Fibroblast of peridontal ligament (primary cell): ENCODE measurements around the gene CDK1.
A peak's percentile ranks its signal among the peaks of the same experiment; 100 is the strongest.

Experiments
- DNase-seq: peaks from one replicate; pipeline ENCODE4 v3.0.0-alpha.2; 2010; ENCODE audit errors: extremely low read depth

CDK1 gene

GRCh38 chr10:60778214-60778970, at the start of gene CDK1:
CDK1 (plus strand) TSS chr10:60778478; CDS start chr10:60780166, 1,688 bp downstream.
- peak; percentile 99 for DNase-seq

- no peak for DNase-seq
Observed at GRCh38 chr10:60729106-60729505, 49.2 kb upstream of the CDK1 start.

- DNase-seq: no peak
Observed at GRCh38 chr10:60731134-60731885, 47.0 kb upstream of the CDK1 start.

- peak; percentile 8 for DNase-seq
Observed at GRCh38 chr10:60732198-60732806, 46.0 kb upstream of the CDK1 start.

GRCh38 chr10:60732807-60733516, 45.3 kb upstream of the CDK1 start:
- DNase-seq: no peak

GRCh38 chr10:60733517-60733822, 44.8 kb upstream of the CDK1 start:
- DNase-seq: no peak

GRCh38 chr10:60733826-60734225, 44.5 kb upstream of the CDK1 start:
- no peak for DNase-seq

GRCh38 chr10:60734226-60734625, 44.1 kb upstream of the CDK1 start:
- DNase-seq: no peak

- DNase-seq: no peak
Observed at GRCh38 chr10:60735244-60735643, 43.0 kb upstream of the CDK1 start.

GRCh38 chr10:60737242-60737641, 41.0 kb upstream of the CDK1 start:
- DNase-seq: no peak

GRCh38 chr10:60739558-60739957, 38.7 kb upstream of the CDK1 start:
- no peak for DNase-seq

GRCh38 chr10:60742512-60742911, 35.8 kb upstream of the CDK1 start:
- DNase-seq: no peak

GRCh38 chr10:60747817-60748469, 30.3 kb upstream of the CDK1 start:
- DNase-seq: no peak

- DNase-seq: no peak
Observed at GRCh38 chr10:60753152-60753551, 25.1 kb upstream of the CDK1 start.

GRCh38 chr10:60753817-60754216, 24.5 kb upstream of the CDK1 start:
- no peak for DNase-seq

- no peak for DNase-seq
Observed at GRCh38 chr10:60757420-60757895, 20.8 kb upstream of the CDK1 start.

GRCh38 chr10:60759181-60759580, 19.1 kb upstream of the CDK1 start:
- no peak for DNase-seq

- no peak for DNase-seq
Observed at GRCh38 chr10:60760711-60761210, 17.5 kb upstream of the CDK1 start.

- DNase-seq: no peak
Observed at GRCh38 chr10:60762554-60762953, 15.7 kb upstream of the CDK1 start.

GRCh38 chr10:60767424-60767823, 10.9 kb upstream of the CDK1 start:
- no peak for DNase-seq

GRCh38 chr10:60769406-60769805, 8.9 kb upstream of the CDK1 start:
- no peak for DNase-seq
